Raji (cell line): Measurements from ENCODE around the gene BPIFB6.

Source experiments
- POLR2A ChIP-seq: IDR thresholded peaks from 2 replicates; pipeline ENCODE4 v1.6.1; 2011; ENCODE audit warnings: low read depth, low read length, control low read depth; ENCODE audit not compliant: insufficient read depth

Gene BPIFB6

GRCh38 chr20:32991792-32992641, 39.4 kb upstream of the BPIFB6 start:
- TF ChIP-seq POLR2A, result no peak

GRCh38 chr20:32993496-32994050, 37.9 kb upstream of the BPIFB6 start:
- TF ChIP-seq POLR2A, result no peak

- no peak for TF ChIP-seq POLR2A
Observed at GRCh38 chr20:32995802-32996201, 35.6 kb upstream of the BPIFB6 start.

- no peak for TF ChIP-seq POLR2A
Observed at GRCh38 chr20:32997431-32997830, 34.0 kb upstream of the BPIFB6 start.

GRCh38 chr20:32999603-33000250, 31.7 kb upstream of the BPIFB6 start:
- no peak for TF ChIP-seq POLR2A

- no peak for TF ChIP-seq POLR2A
Observed at GRCh38 chr20:33000802-33001466, 30.5 kb upstream of the BPIFB6 start.

GRCh38 chr20:33002087-33002808, 29.2 kb upstream of the BPIFB6 start:
- TF ChIP-seq POLR2A, result no peak

GRCh38 chr20:33004141-33004751, 27.2 kb upstream of the BPIFB6 start, which contains the start of gene SUN5:
Gene SUN5 (minus strand): TSS chr20:33004433. CDS start chr20:33004340, 93 bp downstream.
- no peak for TF ChIP-seq POLR2A

GRCh38 chr20:33005132-33005566, 26.3 kb upstream of the BPIFB6 start:
- TF ChIP-seq POLR2A, result no peak

- TF ChIP-seq POLR2A, result no peak
Observed at GRCh38 chr20:33005908-33006775, 25.3 kb upstream of the BPIFB6 start.

- TF ChIP-seq POLR2A, result no peak
Observed at GRCh38 chr20:33006776-33007375, 24.6 kb upstream of the BPIFB6 start.

GRCh38 chr20:33007376-33008335, 23.8 kb upstream of the BPIFB6 start, which contains the start of gene BPIFB2:
Gene BPIFB2 (plus strand): TSS chr20:33007704. CDS start chr20:33008575, 871 bp downstream.
- no peak for TF ChIP-seq POLR2A
